Tibial artery (tissue), 4 donors: ENCODE results near the gene CDC20B.
"Not testable (repeated sequence)": the region's sequence is repeated elsewhere in the genome, so short reads cannot be mapped to it uniquely, and the experiment has no call there.

Experiments used
- DNase-seq, 2 donors: peaks; one replicate each; pipeline ENCODE4 v3.0.0-alpha.2; 2019
- H3K27ac ChIP-seq, 2 donors: fragments of 200-600 bp; sonication (generic) in 1 of 2; 1 replicate in 1 of 2; 2 replicates in 1 of 2; pipeline ENCODE4 v1.5.1; 2018 to 2019; ENCODE audit warnings: mild to moderate bottlenecking in 1 of 2
- H3K27me3 ChIP-seq, 2 donors: fragments of 200-600 bp; sonication (generic) in 1 of 2; one replicate each; pipeline versions ENCODE4 v1.5.1 to v1.6.0; 2016 to 2019
- H3K36me3 ChIP-seq, 3 donors: fragments of 200-600 bp; sonication (generic) in 2 of 3; one replicate each; pipeline ENCODE4 v1.5.1; 2016 to 2019; ENCODE audit warnings: mild to moderate bottlenecking in 2 of 3
- H3K4me1 ChIP-seq, 4 donors: fragments of 200-600 bp; sonication (generic) in 2 of 4; 1 replicate in 3 of 4; 2 replicates in 1 of 4; pipeline ENCODE4 v1.5.1; 2016 to 2019
- H3K4me3 ChIP-seq, 2 donors: fragments of 200-600 bp; sonication (generic) in 1 of 2; 1 replicate in 1 of 2; 2 replicates in 1 of 2; pipeline ENCODE4 v1.5.1; 2018 to 2019; ENCODE audit warnings: mild to moderate bottlenecking in 2 of 2
- H3K9me3 ChIP-seq, 3 donors: fragments of 200-600 bp; sonication (generic) in 1 of 3; one replicate each; pipeline ENCODE4 v1.5.1; 2016 to 2019
- CTCF ChIP-seq, 2 experiments: fragments of 200-600 bp in 1 of 2; fragments of 450-650 bp in 1 of 2; IDR thresholded peaks; one replicate each; pipeline ENCODE4 v1.5.1; 2017 to 2019; ENCODE audit warnings: antibody characterized with exemption in 2 of 2, mild to moderate bottlenecking in 1 of 2, moderate library complexity in 1 of 2
- intact Hi-C: fragments of 100-400 bp; cut with DNase I; formaldehyde crosslinking; loops from one replicate; pipeline ENCODE4 v1.15.0; 2023; ENCODE audit warnings: low total_unique reads

CDC20B gene

GRCh38 chr5:55104946-55105701 is 67.9 kb downstream of the CDC20B start:
- Histone ChIP-seq H3K36me3 (no peaks in the 10 kb centered on the region), H3K27me3 (no peaks in the 10 kb centered on the region), H3K27ac (no peak overlapping the region), H3K4me1 (no peaks in the 10 kb centered on the region), H3K9me3 (no peaks in the 10 kb centered on the region), H3K4me3 (no peak overlapping the region)
- TF ChIP-seq CTCF (IDR thresholded peaks at IDR 0.05), result no peak
- DNase-seq, result no peak
- intact Hi-C loops, result no loop called here

- TF ChIP-seq CTCF (IDR thresholded peaks at IDR 0.05), result no peak
- no peaks in the 10 kb centered on the region for H3K27me3 ChIP-seq
- no peaks in the 10 kb centered on the region for H3K9me3 ChIP-seq
- intact Hi-C loops, result no loop called here
- H3K4me1 ChIP-seq, result no peaks in the 10 kb centered on the region
- no peak overlapping the region for H3K4me3 ChIP-seq
- no peak for DNase-seq
- no peaks in the 10 kb centered on the region for H3K36me3 ChIP-seq
- H3K27ac ChIP-seq, result no peak overlapping the region
Observed at GRCh38 chr5:55104036-55104772, 68.8 kb downstream of the CDC20B start.

- no peak for TF ChIP-seq CTCF (IDR thresholded peaks at IDR 0.05)
- intact Hi-C loops, result no loop called here
- no peak within 1 kb of the TSS for H3K27ac ChIP-seq
- H3K36me3 ChIP-seq, result no peaks in the 10 kb centered on the region
- no peaks in the 10 kb centered on the region for H3K4me1 ChIP-seq
- DNase-seq, result no peak
- no peaks in the 10 kb centered on the region for H3K27me3 ChIP-seq
- no peak within 1 kb of the TSS for H3K4me3 ChIP-seq
- H3K9me3 ChIP-seq, result no peaks in the 10 kb centered on the region
Observed at GRCh38 chr5:55102348-55102747, 70.6 kb downstream of the CDC20B start, which contains the start of gene GZMA. GZMA (plus strand) TSS chr5:55102646; CDS start chr5:55102683, 37 bp downstream.

- Histone ChIP-seq H3K9me3 (no peaks in the 10 kb centered on the region), H3K36me3 (no peaks in the 10 kb centered on the region), H3K27me3 (no peaks in the 10 kb centered on the region), H3K27ac (no peak overlapping the region), H3K4me3 (no peak overlapping the region), H3K4me1 (no peaks in the 10 kb centered on the region)
- TF ChIP-seq CTCF (IDR thresholded peaks at IDR 0.05), result no peak
- DNase-seq, result no peak
- intact Hi-C loops, result no loop called here
Observed at GRCh38 chr5:55101556-55102276, 71.3 kb downstream of the CDC20B start.

GRCh38 chr5:55101148-55101547 is 71.8 kb downstream of the CDC20B start:
- DNase-seq, H3K27ac ChIP-seq, H3K9me3 ChIP-seq, H3K4me1 ChIP-seq, H3K4me3 ChIP-seq, H3K27me3 ChIP-seq, H3K36me3 ChIP-seq, intact Hi-C loops: not testable (repeated sequence)

GRCh38 chr5:55096861-55097260 is 76.1 kb downstream of the CDC20B start:
- no peaks in the 10 kb centered on the region for H3K9me3 ChIP-seq
- no peaks in the 10 kb centered on the region for H3K27me3 ChIP-seq
- no peak overlapping the region for H3K27ac ChIP-seq
- intact Hi-C loops, result no loop called here
- no peak for TF ChIP-seq CTCF (IDR thresholded peaks at IDR 0.05)
- no peak overlapping the region for H3K4me3 ChIP-seq
- no peaks in the 10 kb centered on the region for H3K4me1 ChIP-seq
- H3K36me3 ChIP-seq, result no peaks in the 10 kb centered on the region
- DNase-seq, result no peak
